Ovary (tissue), 9 donors: ENCODE data around the gene STAT4. TPM values are rescaled to one million over a fixed set of nuclear protein-coding genes. Genes with fewer than 3 reads are reported as not detected.

Source experiments
- DNase-seq, 5 donors: peaks; one replicate each; pipeline ENCODE4 v3.0.0-alpha.2; 2019 to 2020
- H3K27ac ChIP-seq, 2 donors: fragments of 200-600 bp; one replicate each; pipeline versions ENCODE4 v1.5.1 to v1.8.0; 2019 to 2022
- H3K27me3 ChIP-seq: fragments of 200-600 bp; one replicate; pipeline ENCODE4 v1.8.0; 2022
- H3K36me3 ChIP-seq: fragments of 200-600 bp; sonication (generic); one replicate; pipeline ENCODE4 v1.5.1; 2019
- H3K4me1 ChIP-seq: one replicate; pipeline ENCODE4 v1.8.1; 2013; ENCODE audit warnings: mild to moderate bottlenecking, moderate library complexity; ENCODE audit not compliant: insufficient read depth
- H3K4me3 ChIP-seq: fragments of 200-600 bp; sonication (generic); one replicate; pipeline ENCODE4 v1.5.1; 2017
- H3K9me3 ChIP-seq, 2 donors: fragments of 200-600 bp in 1 of 2; sonication (generic) in 1 of 2; one replicate each; pipeline versions ENCODE4 v1.5.1 to v1.8.1; 2013 to 2019; ENCODE audit warnings: mild to moderate bottlenecking in 1 of 2, moderate library complexity in 1 of 2
- EP300 ChIP-seq: sonication (generic); formaldehyde crosslinking; IDR thresholded peaks from one replicate; pipeline ENCODE4 v1.6.1; 2017; ENCODE audit warnings: antibody characterized with exemption
- POLR2A ChIP-seq: fragments of 450-650 bp; IDR thresholded peaks from one replicate; pipeline ENCODE4 v1.6.1; 2017; ENCODE audit warnings: antibody characterized with exemption, mild to moderate bottlenecking, moderate library complexity
- WGBS, 3 donors: extraction: QIAGEN DNeasy Blood & Tissue Kit in 1 of 3; methylation state at CpG; one replicate each; pipeline versions ENCODE4 v1.1.5 to v1.1.7; 2013 to 2017; 5-methylcytosine and 5-hydroxymethylcytosine counted together
- intact Hi-C, 4 donors: fragments of 100-400 bp; cut with DNase I; formaldehyde crosslinking; loops; one replicate each; pipeline versions ENCODE4 v1.11.0 to v1.15.1; 2022 to 2023
- polyA plus RNA-seq, 2 donors: library from polyadenylated mRNA; stranded (reverse); fragments of 200-250 nt in 1 of 2; fragments of 350-450 nt in 1 of 2; fragmentation: Illumina TruSeq in 1 of 2; extraction: RNeasy Lipid Tissue Mini Kit (QIAGEN cat#74804) in 1 of 2; gene quantifications; one replicate each; pipeline ENCODE4 v1.2.3, GENCODE V29; 2013 to 2014
- total RNA-seq, 7 donors: library from RNA; depleted of rRNA in 2 of 7; stranded (reverse); fragments of >200 nt in 2 of 7; fragmentation: NEBNext Ultra II Directional in 3 of 7; extraction: Animal tissue kit (Norgen Biotek cat#: 25700) in 3 of 7; gene quantifications; one replicate each; pipeline versions ENCODE4 v1.1.0 to v1.2.4, GENCODE V29; 2016 to 2023
- TF ChIP-seq, protein P1 (sequence below), 3 donors: fragments of 450-650 bp in 2 of 3; fragments of 200-600 bp in 1 of 3; IDR thresholded peaks; one replicate each; pipeline versions ENCODE4 v1.5.1 to v1.8.0; 2016 to 2022; ENCODE audit warnings: antibody characterized with exemption in 3 of 3, mild to moderate bottlenecking in 1 of 3
- donor health status: DM: no; HTN: no; CAD: no; lungs with moderate emphysema.
- donor health status: DM: no; HTN: no; CAD: no.
- donor health status: Bipolar disorder and iron deficiency.
- donor health status: DM: yes; HTN: yes; CAD: no.
- donor health status: DM: no; HTN: no; CAD: no.
- donor health status: DM: yes; HTN: yes; CAD: no.

STAT4 gene
- total and polyA plus RNA-seq, 9 donors, result 0.52 to 3.6 (median 1.5) TPM

DNA sequence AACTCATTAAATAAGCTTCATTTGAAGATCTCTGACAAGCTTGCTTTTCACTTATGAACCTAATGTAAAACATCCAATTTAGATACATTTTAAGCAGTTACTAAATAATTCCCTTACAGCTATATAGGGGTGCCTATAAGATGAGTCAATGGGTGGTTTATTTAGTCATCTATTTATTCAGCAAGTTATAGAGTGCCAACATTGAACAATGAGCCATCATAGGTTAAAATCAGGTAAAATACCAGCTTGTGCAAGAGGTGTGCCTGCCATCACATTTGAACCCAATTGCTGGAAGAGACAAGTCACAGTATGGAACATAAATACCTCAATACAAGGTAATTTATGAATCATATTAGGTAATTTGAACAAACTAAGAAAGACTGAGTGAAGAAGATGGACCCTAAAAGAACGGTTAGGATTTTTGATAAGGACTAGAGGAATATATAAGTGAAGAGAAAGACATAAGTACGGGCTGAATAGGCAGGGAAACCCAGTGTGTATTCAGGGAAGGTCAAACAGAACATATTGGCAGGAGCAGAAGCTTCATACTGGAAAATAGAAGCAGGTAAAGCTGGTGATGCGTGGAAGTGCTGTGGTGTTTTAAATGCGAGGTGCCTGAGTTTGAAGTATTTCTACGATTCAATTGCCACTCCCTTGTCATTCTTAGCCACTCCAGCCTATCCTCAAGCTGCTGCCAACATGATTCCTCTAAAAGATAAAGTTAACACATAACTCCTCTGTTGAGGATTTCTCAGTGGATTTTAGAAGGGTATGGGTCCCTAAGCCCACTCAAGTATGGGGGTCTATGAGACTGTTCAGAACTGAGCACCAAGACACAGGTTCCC lies 18.9 kb upstream of the STAT4 start:
- no peak for DNase-seq
- H3K4me1 ChIP-seq, result peaks cover 1% of the 10 kb centered on the region
- intact Hi-C loops, result loop anchor here (5.0 to 10.0 kb wide), 4 partner anchors 333 to 353 kb away; no protein-coding TSS in a partner anchor
- H3K27ac ChIP-seq, result no peak overlapping the region
- H3K4me3 ChIP-seq, result no peak overlapping the region
- no peaks in the 10 kb centered on the region for H3K36me3 ChIP-seq
- H3K9me3 ChIP-seq, result no peaks in the 10 kb centered on the region
- TF ChIP-seq, protein P1, sequence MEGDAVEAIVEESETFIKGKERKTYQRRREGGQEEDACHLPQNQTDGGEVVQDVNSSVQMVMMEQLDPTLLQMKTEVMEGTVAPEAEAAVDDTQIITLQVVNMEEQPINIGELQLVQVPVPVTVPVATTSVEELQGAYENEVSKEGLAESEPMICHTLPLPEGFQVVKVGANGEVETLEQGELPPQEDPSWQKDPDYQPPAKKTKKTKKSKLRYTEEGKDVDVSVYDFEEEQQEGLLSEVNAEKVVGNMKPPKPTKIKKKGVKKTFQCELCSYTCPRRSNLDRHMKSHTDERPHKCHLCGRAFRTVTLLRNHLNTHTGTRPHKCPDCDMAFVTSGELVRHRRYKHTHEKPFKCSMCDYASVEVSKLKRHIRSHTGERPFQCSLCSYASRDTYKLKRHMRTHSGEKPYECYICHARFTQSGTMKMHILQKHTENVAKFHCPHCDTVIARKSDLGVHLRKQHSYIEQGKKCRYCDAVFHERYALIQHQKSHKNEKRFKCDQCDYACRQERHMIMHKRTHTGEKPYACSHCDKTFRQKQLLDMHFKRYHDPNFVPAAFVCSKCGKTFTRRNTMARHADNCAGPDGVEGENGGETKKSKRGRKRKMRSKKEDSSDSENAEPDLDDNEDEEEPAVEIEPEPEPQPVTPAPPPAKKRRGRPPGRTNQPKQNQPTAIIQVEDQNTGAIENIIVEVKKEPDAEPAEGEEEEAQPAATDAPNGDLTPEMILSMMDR (IDR thresholded peaks at IDR 0.05), result no peak
- TF ChIP-seq POLR2A, result no peak
- no peak for TF ChIP-seq EP300
- 94 to 97% (median 97%) methylated on average over 5 of the region's 5 CpGs for whole genome bisulfite sequencing, 3 donors
- H3K27me3 ChIP-seq, result no peaks in the 10 kb centered on the region

GRCh38 chr2:191167766-191168165 lies 17.0 kb upstream of the STAT4 start:
- Histone ChIP-seq H3K9me3 (no peaks in the 10 kb centered on the region), H3K4me3 (no peak overlapping the region), H3K4me1 (peaks cover 1% of the 10 kb centered on the region), H3K36me3 (no peaks in the 10 kb centered on the region), H3K27me3 (no peaks in the 10 kb centered on the region), H3K27ac (no peak overlapping the region)
- DNase-seq, result no peak
- intact Hi-C loops, result loop anchor here (5.0 to 10.0 kb wide), 4 partner anchors 335 to 355 kb away; no protein-coding TSS in a partner anchor
- TF ChIP-seq POLR2A, result no peak
- WGBS, 3 donors, result 27 to 31% (median 27%) methylated on average over 2 of the region's 2 CpGs

DNA sequence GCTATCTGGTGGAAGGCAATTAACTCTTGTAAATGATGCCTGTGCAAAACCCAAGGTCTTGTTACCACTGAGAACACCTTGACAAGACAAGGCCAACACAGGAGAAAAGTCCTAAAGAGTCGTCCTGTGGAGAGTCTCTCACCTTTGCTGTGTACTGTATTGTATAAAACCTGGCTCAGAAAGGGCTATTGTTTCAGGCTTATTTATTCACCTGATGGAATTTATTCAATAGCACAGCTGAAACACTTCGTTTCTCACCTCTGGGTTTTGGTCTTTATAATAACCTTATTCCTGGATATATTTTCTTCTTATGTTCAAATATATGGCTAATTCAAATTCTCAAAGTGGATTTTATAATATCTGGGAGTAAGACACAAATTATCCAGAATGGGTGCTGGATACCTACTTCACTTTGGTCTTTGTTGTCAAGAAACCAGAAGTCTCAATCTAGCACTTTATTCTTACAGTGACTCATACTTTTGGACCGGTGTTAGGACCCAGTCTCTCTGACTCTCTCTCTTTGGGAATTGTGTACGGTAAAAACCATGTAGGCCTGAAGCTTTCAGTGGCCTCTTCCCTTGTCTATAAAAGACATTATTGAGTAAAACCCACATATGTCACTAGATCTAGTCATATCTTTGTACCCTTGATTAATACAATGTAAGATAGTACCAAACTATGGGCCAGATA lies 16.1 kb upstream of the STAT4 start:
- intact Hi-C loops, result loop anchor here (5.0 to 10.0 kb wide), 4 partner anchors 335 to 355 kb away; no protein-coding TSS in a partner anchor
- Histone ChIP-seq H3K9me3 (no peaks in the 10 kb centered on the region), H3K27ac (no peak overlapping the region), H3K36me3 (no peaks in the 10 kb centered on the region), H3K4me1 (peaks cover 1% of the 10 kb centered on the region), H3K27me3 (no peaks in the 10 kb centered on the region), H3K4me3 (no peak overlapping the region)
- 86 to 91% (median 89%) methylated on average over 4 of the region's 4 CpGs for WGBS, 3 donors
- DNase-seq, result no peak
- TF ChIP-seq POLR2A, result no peak
- TF ChIP-seq, protein P1 (IDR thresholded peaks at IDR 0.05), result no peak

DNA sequence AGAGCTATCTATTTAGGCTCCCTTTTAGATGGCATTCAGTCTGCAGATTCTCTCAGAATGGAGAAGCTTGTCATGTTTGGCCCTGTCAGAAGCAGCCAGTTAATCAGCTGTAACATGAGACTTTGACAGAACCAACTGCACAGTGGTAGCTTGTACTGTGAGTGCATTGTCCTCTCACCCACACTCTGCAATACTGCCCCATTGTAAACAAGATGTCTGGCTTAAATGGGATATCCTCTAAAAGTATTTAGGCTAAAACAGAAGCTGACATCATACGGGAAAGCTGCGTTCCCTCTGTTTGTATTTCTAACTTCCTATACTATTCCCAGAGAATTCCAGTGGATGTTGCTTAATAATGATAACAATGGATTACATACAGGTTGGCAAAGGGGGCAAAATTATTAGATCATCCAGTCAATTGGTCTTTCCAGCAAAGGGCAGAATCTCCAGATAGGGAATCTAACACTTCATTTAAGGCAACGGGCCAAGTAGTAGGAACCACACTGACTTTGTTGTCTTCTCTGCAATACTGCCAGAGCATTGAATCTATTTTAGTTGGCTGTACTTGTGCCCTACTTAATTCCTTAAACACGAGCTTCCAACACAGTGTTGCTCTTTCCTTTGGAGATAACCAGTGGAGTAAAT lies 15.4 kb upstream of the STAT4 start:
- intact Hi-C loops, result loop anchor here (5.0 to 10.0 kb wide), 4 partner anchors 336 to 356 kb away; no protein-coding TSS in a partner anchor
- H3K36me3 ChIP-seq, result no peaks in the 10 kb centered on the region
- no peak for TF ChIP-seq POLR2A
- no peak for TF ChIP-seq EP300
- TF ChIP-seq, protein P1 (IDR thresholded peaks at IDR 0.05), result no peak

More for the DNA sequence above, 15.4 kb upstream of the STAT4 start:
- no peaks in the 10 kb centered on the region for H3K27me3 ChIP-seq
- DNase-seq, result no peak
- H3K9me3 ChIP-seq, result no peaks in the 10 kb centered on the region
- 60 to 71% (median 67%) methylated on average over 4 of the region's 4 CpGs for WGBS, 3 donors
- peaks cover 1% of the 10 kb centered on the region for H3K4me1 ChIP-seq
- H3K27ac ChIP-seq, result no peak overlapping the region
- H3K4me3 ChIP-seq, result no peak overlapping the region
